Body of pancreas (tissue), 4 donors: ENCODE measurements around the gene NEIL1. TPM values are rescaled to one million over a fixed set of nuclear protein-coding genes. Genes with fewer than 3 reads are reported as not detected.

Experiments used
- ATAC-seq: fragments of 150-250 bp; one replicate; pipeline ENCODE4 v1.9.1; 2016
- DNase-seq, 4 donors: peaks; one replicate each; pipeline ENCODE4 v3.0.0-alpha.2; 2019
- H3K27ac ChIP-seq, 4 donors: fragments of 200-600 bp; sonication (generic); 1 replicate in 3 of 4; 2 replicates in 1 of 4; pipeline versions ENCODE4 v1.5.1 to v1.6.1; 2016 to 2019; ENCODE audit warnings: mild to moderate bottlenecking in 1 of 4, mixed read lengths in 1 of 4, moderate library complexity in 1 of 4
- H3K27me3 ChIP-seq, 2 donors: fragments of 200-600 bp; sonication (generic); one replicate each; pipeline ENCODE4 v1.6.0; 2016; ENCODE audit warnings: mild to moderate bottlenecking in 1 of 2
- H3K36me3 ChIP-seq, 2 donors: fragments of 200-600 bp; sonication (generic); replicated peaks in 1 of 2; 2 replicates each; pipeline ENCODE4 v1.5.1; 2016; ENCODE audit warnings: low read depth in 2 of 2; ENCODE audit not compliant: insufficient read depth in 1 of 2
- H3K4me1 ChIP-seq: fragments of 200-600 bp; sonication (generic); one replicate; pipeline ENCODE4 v1.6.0; 2016
- H3K4me3 ChIP-seq, 2 donors: fragments of 200-600 bp; sonication (generic); 1 replicate in 1 of 2; 2 replicates in 1 of 2; pipeline ENCODE4 v1.5.1; 2016 to 2019
- H3K9me3 ChIP-seq, 3 donors: fragments of 200-600 bp; sonication (generic); 1 replicate in 2 of 3; 2 replicates in 1 of 3; pipeline ENCODE4 v1.5.1; 2016
- POLR2A ChIP-seq, 3 donors: fragments of 450-650 bp; IDR thresholded peaks; one replicate each; pipeline ENCODE4 v1.6.1; 2016; ENCODE audit warnings: antibody characterized with exemption in 3 of 3, mild to moderate bottlenecking in 2 of 3
- WGBS, 2 donors: methylation state at CpG; one replicate each; pipeline ENCODE4 v1.1.5; 2017; 5-methylcytosine and 5-hydroxymethylcytosine counted together
- intact Hi-C: fragments of 100-400 bp; cut with DNase I; formaldehyde crosslinking; loops from one replicate; pipeline ENCODE4 v1.15.1; 2023
- total RNA-seq, 2 donors: library from RNA; depleted of rRNA; stranded (reverse); fragments of >200 nt; gene quantifications; one replicate each; pipeline ENCODE4 v1.1.0, GENCODE V29; 2016
- TF ChIP-seq, protein P1 (sequence below), 7 experiments: fragments of 450-650 bp in 4 of 7; fragments of 200-600 bp in 3 of 7; sonication (generic) in 3 of 7; IDR thresholded peaks; one replicate each; pipeline ENCODE4 v1.5.1; 2016 to 2019; ENCODE audit warnings: antibody characterized with exemption in 7 of 7

NEIL1 gene
- total RNA-seq, 2 donors from 2014 or later: 79.1 to 112 TPM

DNA sequence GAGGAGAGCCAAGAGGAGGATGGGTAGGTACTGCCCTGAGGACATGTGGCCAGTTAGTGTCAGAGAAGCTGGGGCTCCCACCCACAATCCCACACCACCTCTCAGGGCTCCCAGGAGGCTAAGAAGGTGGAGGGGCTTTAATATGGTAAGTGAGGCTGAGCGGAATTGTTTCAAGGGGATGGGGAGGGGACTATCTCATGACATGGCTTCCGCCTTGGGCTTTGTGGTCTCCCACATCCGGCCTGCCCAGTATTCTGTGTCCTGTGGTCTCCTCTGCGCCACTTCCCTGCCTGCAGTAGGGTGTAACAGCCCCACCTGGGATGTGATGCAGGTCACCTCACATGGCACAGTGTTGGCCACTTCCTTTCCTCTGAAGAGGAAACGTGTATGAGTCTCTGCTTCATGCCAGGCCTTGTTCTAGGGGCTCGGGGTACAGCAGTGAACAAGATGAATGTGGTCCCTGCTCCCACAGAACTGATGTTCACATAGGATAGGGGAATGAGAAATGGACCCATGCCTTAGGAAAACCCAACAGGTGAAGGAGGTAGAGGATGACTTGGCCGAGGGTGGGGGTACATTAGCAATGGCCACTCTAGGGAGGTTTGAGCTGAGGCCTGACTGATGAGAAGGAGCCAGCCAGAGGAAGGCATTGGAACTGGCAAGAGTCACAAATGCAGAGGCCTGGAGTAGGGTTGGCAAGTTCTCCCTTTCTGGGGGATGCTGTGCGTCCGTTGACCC, 3.2 kb downstream of the NEIL1 start:
- H3K27ac ChIP-seq: peak overlapping the region in 1 of 4 donors; percentile 14
- H3K36me3 ChIP-seq: no peaks in the 10 kb centered on the region
- DNase-seq (peak in 2 of 4 donors; percentile 28 to 45), ATAC-seq (no peak)
- no peaks in the 10 kb centered on the region for H3K9me3 ChIP-seq
- H3K4me3 ChIP-seq: no peak overlapping the region
- WGBS, 2 donors: 73 to 90% methylated on average over 9 of the region's 9 CpGs
- peaks cover 17% of the 10 kb centered on the region for H3K4me1 ChIP-seq
- H3K27me3 ChIP-seq: no peaks in the 10 kb centered on the region
- TF ChIP-seq, protein P1, sequence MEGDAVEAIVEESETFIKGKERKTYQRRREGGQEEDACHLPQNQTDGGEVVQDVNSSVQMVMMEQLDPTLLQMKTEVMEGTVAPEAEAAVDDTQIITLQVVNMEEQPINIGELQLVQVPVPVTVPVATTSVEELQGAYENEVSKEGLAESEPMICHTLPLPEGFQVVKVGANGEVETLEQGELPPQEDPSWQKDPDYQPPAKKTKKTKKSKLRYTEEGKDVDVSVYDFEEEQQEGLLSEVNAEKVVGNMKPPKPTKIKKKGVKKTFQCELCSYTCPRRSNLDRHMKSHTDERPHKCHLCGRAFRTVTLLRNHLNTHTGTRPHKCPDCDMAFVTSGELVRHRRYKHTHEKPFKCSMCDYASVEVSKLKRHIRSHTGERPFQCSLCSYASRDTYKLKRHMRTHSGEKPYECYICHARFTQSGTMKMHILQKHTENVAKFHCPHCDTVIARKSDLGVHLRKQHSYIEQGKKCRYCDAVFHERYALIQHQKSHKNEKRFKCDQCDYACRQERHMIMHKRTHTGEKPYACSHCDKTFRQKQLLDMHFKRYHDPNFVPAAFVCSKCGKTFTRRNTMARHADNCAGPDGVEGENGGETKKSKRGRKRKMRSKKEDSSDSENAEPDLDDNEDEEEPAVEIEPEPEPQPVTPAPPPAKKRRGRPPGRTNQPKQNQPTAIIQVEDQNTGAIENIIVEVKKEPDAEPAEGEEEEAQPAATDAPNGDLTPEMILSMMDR (IDR thresholded peaks at IDR 0.05): no peak
- no peak for TF ChIP-seq POLR2A (IDR thresholded peaks at IDR 0.05)
- intact Hi-C loops: no loop called here

DNA sequence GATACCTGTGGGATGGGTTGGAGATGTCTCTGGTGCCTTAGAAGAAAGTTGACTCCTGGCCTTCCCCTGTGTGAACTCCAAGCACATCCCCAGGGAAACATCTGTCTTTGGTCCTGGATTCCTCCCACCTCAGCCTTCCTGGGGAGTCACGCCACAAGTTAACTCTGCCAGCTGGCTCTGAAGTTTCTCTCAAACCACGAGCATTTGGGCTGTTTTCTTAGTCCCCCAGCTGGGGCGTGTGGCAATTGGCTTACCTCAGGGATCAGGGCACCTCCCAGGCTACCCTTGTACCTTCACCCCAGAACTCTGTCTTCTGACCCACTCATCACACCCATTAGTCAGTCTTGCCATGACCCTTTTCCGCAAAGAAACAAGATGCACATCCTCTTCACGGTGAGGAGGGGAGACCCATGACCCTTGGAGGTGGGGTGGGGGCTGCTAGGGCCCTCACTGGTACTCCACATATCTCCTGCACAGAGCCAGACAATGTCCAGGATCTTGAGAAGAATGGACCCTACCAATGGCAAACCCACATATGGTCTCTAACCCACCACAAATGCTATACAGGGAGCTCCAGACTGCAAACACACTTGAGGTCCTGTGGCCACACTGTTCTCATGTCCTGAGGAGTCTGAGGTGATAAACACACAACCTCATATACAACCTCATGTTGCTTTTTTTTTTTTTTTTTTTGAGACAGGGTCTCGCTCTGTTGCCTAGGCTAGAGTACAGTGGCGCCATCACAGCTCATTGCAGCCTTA, 3.9 kb downstream of the NEIL1 start:
- H3K27ac ChIP-seq: no peak overlapping the region
- no peaks in the 10 kb centered on the region for H3K9me3 ChIP-seq
- no peaks in the 10 kb centered on the region for H3K36me3 ChIP-seq
- no peak for ATAC-seq
- H3K4me1 ChIP-seq: peaks cover 17% of the 10 kb centered on the region
- DNase-seq: no peak
- WGBS, 2 donors: 78 to 88% methylated on average over 6 to 7 of the region's 7 CpGs
- intact Hi-C loops: no loop called here
- TF ChIP-seq, protein P1 (IDR thresholded peaks at IDR 0.05): no peak
- TF ChIP-seq POLR2A (IDR thresholded peaks at IDR 0.05): peak in 1 of 3 donors; percentile 6
- no peaks in the 10 kb centered on the region for H3K27me3 ChIP-seq
- H3K4me3 ChIP-seq: no peak overlapping the region

DNA sequence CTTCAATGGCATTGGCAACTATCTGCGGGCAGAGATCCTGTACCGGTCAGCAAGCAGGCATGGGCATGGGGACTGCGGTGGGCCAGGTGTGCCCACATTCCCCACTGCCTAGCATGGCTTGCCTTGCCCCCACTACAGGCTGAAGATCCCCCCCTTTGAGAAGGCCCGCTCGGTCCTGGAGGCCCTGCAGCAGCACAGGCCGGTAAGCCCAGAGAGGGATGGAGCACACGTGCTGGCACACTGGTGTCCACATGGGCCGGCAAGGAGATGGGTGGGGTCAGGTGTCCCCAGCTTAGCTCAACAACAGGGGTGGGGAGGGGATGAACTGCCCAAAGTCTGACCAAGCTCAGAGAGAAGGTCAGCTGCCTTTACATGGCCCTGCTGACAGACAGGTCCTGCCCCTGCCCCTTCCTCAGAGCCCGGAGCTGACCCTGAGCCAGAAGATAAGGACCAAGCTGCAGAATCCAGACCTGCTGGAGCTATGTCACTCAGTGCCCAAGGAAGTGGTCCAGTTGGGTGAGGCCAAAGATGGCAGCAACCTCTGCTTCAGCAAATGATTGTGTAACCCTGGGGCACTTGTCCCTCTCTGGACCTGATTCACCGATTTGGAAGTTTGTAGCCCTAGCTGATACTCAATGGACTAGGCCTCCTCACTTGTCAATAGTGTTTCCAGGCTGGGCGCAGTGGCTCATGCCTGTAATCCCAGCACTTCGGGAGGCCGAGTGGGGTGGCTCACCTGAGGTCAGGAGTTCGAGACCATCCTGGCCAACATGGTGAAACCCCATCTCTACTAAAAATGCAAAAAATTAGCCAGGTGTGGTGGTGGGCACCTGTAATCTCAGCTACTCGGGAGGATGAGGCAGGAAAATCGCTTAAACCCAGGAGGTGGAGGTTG, 5.6 kb downstream of the NEIL1 start:
- no peak overlapping the region for H3K27ac ChIP-seq
- 78 to 85% methylated on average over 8 to 16 of the region's 16 CpGs for WGBS, 2 donors
- no peak overlapping the region for H3K4me3 ChIP-seq
- H3K27me3 ChIP-seq: no peaks in the 10 kb centered on the region
- DNase-seq (no peak), ATAC-seq (no peak)
- no peak for TF ChIP-seq POLR2A (IDR thresholded peaks at IDR 0.05)
- TF ChIP-seq, protein P1 (IDR thresholded peaks at IDR 0.05): no peak
- H3K4me1 ChIP-seq: peaks cover 13% of the 10 kb centered on the region
- peaks cover 0 to 6% of the 10 kb centered on the region in 2 donors for H3K36me3 ChIP-seq
- intact Hi-C loops: no loop called here
- H3K9me3 ChIP-seq: no peaks in the 10 kb centered on the region

DNA sequence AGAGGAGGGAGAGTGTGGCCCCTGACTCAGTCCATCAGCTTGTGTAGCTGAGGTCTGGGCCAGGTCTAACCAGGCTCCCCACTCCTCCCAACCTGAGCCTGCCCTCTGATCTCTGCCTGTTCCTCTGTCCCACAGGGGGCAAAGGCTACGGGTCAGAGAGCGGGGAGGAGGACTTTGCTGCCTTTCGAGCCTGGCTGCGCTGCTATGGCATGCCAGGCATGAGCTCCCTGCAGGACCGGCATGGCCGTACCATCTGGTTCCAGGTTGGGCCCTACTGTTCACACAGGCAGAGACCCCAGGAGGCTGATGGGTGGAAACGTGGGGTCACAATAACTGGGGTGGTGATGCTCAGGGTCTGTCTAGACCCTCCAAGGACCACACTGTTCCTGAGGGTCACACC, 6.8 kb downstream of the NEIL1 start:
- no peak for ATAC-seq
- intact Hi-C loops: no loop called here
- peaks cover 9% of the 10 kb centered on the region for H3K4me1 ChIP-seq
- H3K36me3 ChIP-seq: peaks cover 0 to 6% of the 10 kb centered on the region in 2 donors
- H3K27ac ChIP-seq: no peak overlapping the region
- WGBS, 2 donors: 83 to 96% methylated on average over 7 of the region's 7 CpGs
- H3K4me3 ChIP-seq: no peak overlapping the region
- TF ChIP-seq, protein P1 (IDR thresholded peaks at IDR 0.05): no peak
- no peak for TF ChIP-seq POLR2A (IDR thresholded peaks at IDR 0.05)
- H3K9me3 ChIP-seq: no peaks in the 10 kb centered on the region
- no peak for DNase-seq
- no peaks in the 10 kb centered on the region for H3K27me3 ChIP-seq
